Subcutaneous abdominal adipose tissue (tissue), 5 donors: Measurements from ENCODE around the gene OTP.

Experiments used
- H3K27ac ChIP-seq: one replicate; pipeline ENCODE4 v1.7.0; 2013; ENCODE audit warnings: low read depth, mild to moderate bottlenecking, inconsistent platforms, low read length, moderate library complexity
- H3K27me3 ChIP-seq, 5 donors: one replicate each; pipeline ENCODE4 v1.7.0; 2013; ENCODE audit warnings: low read length in 5 of 5, inconsistent platforms in 1 of 5; ENCODE audit not compliant: control insufficient read depth in 5 of 5, insufficient read depth in 4 of 5
- H3K36me3 ChIP-seq, 5 donors: one replicate each; pipeline ENCODE4 v1.7.0; 2013; ENCODE audit warnings: low read length in 5 of 5; ENCODE audit not compliant: control insufficient read depth in 5 of 5, insufficient read depth in 5 of 5
- H3K4me1 ChIP-seq, 5 donors: one replicate each; pipeline ENCODE4 v1.7.0; 2013; ENCODE audit warnings: low read length in 5 of 5, mild to moderate bottlenecking in 3 of 5, moderate library complexity in 1 of 5; ENCODE audit not compliant: control insufficient read depth in 5 of 5, insufficient read depth in 5 of 5
- H3K4me3 ChIP-seq, 5 donors: one replicate each; pipeline ENCODE4 v1.7.0; 2013; ENCODE audit warnings: low read length in 5 of 5, low read depth in 1 of 5
- H3K9ac ChIP-seq, 5 donors: one replicate each; pipeline ENCODE4 v1.7.0; 2013; ENCODE audit warnings: low read length in 5 of 5, mild to moderate bottlenecking in 4 of 5, moderate library complexity in 3 of 5
- H3K9me3 ChIP-seq, 5 donors: one replicate each; pipeline ENCODE4 v1.7.0; 2013; ENCODE audit warnings: low read length in 5 of 5; ENCODE audit not compliant: control insufficient read depth in 5 of 5
- donor health status: healthy.
- donor health status: healthy.
- donor health status: healthy.
- donor health status: healthy.
- donor health status: healthy.

The OTP gene

GRCh38 chr5:77640589-77641396 lies 2.3 kb upstream of the OTP start:
- Histone ChIP-seq H3K9ac (no peak overlapping the region), H3K4me3 (peak overlapping the region in 1 of 5 donors; percentile 20), H3K4me1 (peaks cover 4 to 54% (median 38%) of the 10 kb centered on the region in 5 donors)

DNA sequence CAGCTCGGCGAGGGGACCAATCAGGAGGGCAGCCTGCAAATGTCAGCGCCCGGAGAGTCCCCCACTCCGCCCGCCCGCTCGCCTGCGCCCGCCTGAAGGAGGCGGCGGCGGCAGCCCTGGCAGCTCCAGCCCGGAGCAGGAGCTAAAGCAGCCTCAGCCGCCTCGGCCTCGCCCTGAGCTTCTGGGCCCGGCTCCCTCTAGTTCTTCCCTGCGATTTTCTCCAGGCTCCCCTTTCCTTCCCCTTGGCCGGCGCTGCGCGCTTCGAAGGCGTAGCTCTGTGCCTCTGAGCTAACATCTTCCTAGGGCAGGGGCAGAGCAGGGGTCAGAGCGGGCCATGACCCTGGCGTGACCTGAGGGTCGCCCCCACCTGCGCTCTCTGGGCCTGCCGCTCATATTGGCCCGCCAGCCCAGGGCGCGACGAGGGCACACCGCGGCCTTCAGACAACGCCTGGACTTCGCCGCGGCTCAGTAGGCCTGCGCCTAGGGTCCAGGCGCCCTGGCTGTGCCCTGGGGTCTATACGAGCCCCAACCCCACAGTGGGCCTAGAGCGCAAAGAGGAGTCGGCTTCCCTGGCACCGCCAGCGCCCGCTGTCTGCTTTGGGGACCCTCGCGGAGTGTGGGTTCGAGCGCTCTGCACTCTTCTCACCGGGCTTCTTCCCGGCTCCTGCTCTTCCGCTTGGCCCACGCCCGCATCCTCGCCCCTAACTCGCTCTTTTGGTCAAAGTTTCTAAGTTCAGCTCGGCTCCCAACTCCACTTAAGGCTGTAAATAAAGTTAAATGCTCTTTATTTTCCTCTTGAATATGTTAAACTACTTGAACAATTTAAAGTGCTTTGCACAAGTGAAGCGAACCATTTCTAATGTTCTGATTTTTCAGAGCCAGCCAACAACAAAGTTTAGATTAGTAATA lies 504 bp upstream of the OTP start:
- Histone ChIP-seq H3K9ac (no peak overlapping the region), H3K4me1 (peaks cover 1 to 42% (median 26%) of the 10 kb centered on the region in 5 donors), H3K9me3 (peaks cover 0 to 3% (median 0%) of the 10 kb centered on the region in 5 donors), H3K27me3 (peaks cover 79 to 93% (median 86%) of the 10 kb centered on the region in 5 donors), H3K4me3 (peak overlapping the region in 1 of 5 donors; percentile 40), H3K36me3 (no peaks in the 10 kb centered on the region), H3K27ac (no peak overlapping the region)

More at GRCh38 chr5:77640589-77641396, 2.3 kb upstream of the OTP start:
- H3K27me3 ChIP-seq, result peaks cover 83 to 91% (median 91%) of the 10 kb centered on the region in 5 donors
- no peak overlapping the region for H3K27ac ChIP-seq
- no peaks in the 10 kb centered on the region for H3K9me3 ChIP-seq
- no peaks in the 10 kb centered on the region for H3K36me3 ChIP-seq

DNA sequence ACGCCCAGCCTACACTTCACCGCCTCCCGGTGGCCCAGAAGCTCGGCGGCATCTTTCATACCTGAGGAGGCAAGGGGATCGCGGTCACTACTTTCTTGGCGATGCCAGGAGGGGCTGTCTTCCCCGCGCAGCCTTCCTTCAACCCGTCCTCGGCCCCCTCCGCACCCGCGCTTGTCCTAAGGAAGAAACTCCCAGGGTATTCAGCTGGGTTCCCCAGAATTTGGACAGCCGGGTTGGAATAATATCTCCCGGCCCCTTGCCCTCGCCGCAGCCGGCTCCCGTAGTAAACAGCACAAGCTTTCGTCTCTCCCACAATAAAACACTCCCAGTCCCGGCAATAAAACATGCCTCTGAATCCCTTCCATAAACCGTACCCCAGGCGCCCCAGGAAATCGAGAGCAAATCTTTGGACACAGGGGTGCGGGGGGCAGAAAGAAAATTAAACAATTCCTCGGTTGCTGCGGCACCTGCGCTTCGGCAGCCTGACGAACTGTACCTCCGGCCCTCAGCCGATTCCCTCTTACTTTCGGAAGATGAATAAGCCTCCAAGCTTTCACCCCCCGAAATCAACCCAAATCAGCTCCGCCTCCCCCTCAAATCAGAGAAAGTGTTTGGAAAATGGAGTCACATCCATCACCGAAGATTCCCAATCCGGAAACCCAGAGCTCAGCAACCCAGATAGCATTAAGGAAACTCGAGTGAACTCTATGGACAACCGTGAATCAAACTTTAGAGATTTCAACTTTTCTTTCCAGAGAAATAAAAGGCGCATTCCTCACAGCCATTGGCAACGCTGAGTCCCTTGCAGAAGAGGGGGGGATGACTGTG lies 1.1 kb downstream of the OTP start:
- H3K27ac ChIP-seq, result no peak overlapping the region
- H3K27me3 ChIP-seq, result peaks cover 72 to 92% (median 85%) of the 10 kb centered on the region in 5 donors
- H3K4me3 ChIP-seq, result no peak overlapping the region
- peaks cover 1 to 34% (median 22%) of the 10 kb centered on the region in 5 donors for H3K4me1 ChIP-seq
- peaks cover 0 to 4% (median 3%) of the 10 kb centered on the region in 5 donors for H3K9me3 ChIP-seq
- H3K9ac ChIP-seq, result no peak overlapping the region
- no peaks in the 10 kb centered on the region for H3K36me3 ChIP-seq

DNA sequence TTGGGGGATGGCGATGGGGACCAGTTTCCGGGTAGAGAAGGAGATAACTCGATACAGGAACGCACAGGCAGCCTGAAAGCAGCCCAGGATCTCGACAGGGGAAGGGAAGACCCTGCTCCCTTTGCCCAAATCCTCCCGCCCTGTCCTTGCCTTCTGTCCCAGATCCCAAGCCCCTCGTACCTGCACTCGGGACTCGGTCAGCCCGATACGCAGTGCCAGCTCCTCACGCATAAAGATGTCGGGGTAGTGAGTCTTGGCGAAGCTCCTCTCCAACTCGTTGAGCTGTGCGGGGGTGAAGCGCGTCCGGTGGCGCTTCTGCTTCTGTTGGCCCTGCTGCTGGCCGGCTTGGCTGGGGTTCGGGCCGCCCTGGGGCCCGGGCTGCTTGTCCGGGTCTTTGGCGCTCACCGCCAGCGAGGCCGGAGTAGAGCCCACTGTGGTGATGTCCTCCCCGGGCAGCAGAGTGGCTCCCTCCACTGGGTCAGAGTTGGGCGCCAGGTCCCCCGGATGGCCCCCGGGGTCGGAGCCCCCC lies 1.8 kb downstream of the OTP start:
- no peak overlapping the region for H3K9ac ChIP-seq
- H3K9me3 ChIP-seq, result peaks cover 0 to 5% (median 3%) of the 10 kb centered on the region in 5 donors
- H3K4me3 ChIP-seq, result no peak overlapping the region
- no peaks in the 10 kb centered on the region for H3K36me3 ChIP-seq
- no peak overlapping the region for H3K27ac ChIP-seq
- peaks cover 1 to 34% (median 22%) of the 10 kb centered on the region in 5 donors for H3K4me1 ChIP-seq
- peaks cover 71 to 92% (median 84%) of the 10 kb centered on the region in 5 donors for H3K27me3 ChIP-seq

DNA sequence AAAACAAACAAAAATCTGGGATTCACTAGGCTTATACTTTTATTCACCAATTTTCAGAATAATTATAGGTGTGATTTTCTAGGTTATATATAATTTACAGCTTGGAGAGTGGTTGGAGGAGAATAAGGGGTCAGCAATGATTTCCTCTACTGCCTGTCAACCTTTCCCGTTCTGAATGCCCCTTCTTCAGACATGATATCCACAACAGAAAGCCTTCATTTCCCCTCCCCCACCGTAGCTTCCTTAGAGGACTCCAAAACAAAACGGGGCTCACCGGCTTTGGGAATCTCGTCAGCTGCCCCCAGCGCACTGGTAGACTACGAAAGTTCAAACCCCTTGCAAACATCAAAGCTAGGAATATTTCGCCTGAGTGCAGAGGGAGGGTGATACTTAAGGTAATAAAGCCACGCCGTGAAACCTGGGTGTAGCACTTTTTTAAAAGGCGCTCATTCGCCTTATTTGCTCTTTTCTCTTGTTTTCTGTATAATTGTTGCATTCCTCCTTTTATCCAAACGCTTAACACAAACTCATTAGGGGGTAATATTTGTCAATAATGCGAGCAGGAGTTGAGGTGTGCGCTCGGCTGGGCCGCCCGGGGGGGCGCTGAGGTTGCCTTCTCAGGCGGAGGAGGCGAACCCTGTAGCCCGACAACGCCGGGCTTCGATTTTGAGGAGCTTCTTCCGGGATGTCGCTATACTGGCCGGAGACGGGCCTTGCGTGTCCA lies 2.4 kb downstream of the OTP start:
- H3K9ac ChIP-seq, result no peak overlapping the region
- H3K27me3 ChIP-seq, result peaks cover 69 to 90% (median 84%) of the 10 kb centered on the region in 5 donors
- no peak overlapping the region for H3K27ac ChIP-seq
- peaks cover 0 to 5% (median 3%) of the 10 kb centered on the region in 5 donors for H3K9me3 ChIP-seq
- H3K4me3 ChIP-seq, result no peak overlapping the region
- peaks cover 2 to 37% (median 24%) of the 10 kb centered on the region in 5 donors for H3K4me1 ChIP-seq
- no peaks in the 10 kb centered on the region for H3K36me3 ChIP-seq

DNA sequence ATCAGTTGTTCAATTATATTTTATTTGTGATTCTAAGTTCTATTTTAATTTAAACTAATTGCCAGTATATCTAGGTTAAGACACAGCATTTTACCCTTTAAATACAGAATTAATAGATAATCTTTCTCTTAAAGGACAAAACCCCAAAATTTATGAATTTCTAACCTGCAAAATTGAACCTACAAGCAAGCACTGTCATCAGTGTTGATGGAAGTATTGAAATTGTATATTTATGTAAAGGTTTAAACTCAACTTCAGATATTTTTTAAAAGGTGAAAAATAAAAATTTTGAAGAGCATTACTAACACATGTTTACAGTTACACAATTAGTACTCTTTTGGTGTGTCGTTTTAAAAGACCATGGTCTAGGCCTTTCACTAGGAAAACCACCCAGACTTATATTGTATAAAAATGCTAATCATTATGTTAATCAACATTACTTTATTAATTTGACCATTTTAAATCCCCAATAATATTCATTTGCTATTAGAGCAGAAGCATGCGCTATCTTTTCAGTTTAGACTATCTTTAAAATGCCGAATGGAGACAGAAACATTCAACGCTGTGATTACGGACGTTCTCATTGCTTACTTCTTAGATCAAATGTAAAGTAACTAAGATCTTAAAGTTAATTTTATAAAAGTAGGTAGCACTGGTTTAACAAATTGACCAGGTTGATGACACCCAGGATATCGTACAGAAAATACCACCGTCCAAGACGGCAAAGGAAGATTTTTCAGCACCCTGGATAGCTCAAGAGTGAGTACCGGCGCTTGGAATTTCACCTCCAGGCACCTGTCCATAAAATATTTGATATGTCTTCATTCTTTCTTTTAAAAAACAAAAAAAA lies 3.2 kb downstream of the OTP start:
- H3K4me1 ChIP-seq, result peaks cover 6 to 38% (median 31%) of the 10 kb centered on the region in 5 donors
- H3K27ac ChIP-seq, result no peak overlapping the region
- no peak overlapping the region for H3K9ac ChIP-seq
- H3K9me3 ChIP-seq, result peaks cover 0 to 5% (median 3%) of the 10 kb centered on the region in 5 donors
- H3K36me3 ChIP-seq, result no peaks in the 10 kb centered on the region
- peaks cover 64 to 90% (median 84%) of the 10 kb centered on the region in 5 donors for H3K27me3 ChIP-seq
- H3K4me3 ChIP-seq, result no peak overlapping the region

DNA sequence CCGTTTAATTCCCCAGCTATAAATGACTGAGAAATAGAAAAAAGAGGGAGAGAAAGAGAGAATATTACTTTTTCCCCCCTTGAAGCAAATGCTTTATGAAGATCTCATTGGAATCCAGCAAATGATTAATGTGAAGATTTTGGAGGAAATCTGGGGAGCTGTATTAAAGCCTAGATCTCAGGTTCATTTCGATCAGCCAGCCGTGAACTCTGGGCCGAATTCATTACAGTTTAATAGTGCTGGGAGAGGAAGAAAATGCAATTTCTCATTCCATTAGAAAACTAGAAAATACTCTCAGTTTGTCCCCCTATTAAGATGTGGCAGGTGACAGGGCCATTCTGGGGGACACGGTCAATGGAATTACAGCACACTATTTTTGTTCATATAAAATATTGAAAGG lies 4.8 kb downstream of the OTP start:
- Histone ChIP-seq H3K27ac (no peak overlapping the region), H3K27me3 (peaks cover 55 to 89% (median 80%) of the 10 kb centered on the region in 5 donors), H3K36me3 (no peaks in the 10 kb centered on the region), H3K9me3 (peaks cover 0 to 5% (median 3%) of the 10 kb centered on the region in 5 donors), H3K4me1 (peaks cover 6 to 41% (median 39%) of the 10 kb centered on the region in 5 donors), H3K4me3 (no peak overlapping the region), H3K9ac (no peak overlapping the region)

DNA sequence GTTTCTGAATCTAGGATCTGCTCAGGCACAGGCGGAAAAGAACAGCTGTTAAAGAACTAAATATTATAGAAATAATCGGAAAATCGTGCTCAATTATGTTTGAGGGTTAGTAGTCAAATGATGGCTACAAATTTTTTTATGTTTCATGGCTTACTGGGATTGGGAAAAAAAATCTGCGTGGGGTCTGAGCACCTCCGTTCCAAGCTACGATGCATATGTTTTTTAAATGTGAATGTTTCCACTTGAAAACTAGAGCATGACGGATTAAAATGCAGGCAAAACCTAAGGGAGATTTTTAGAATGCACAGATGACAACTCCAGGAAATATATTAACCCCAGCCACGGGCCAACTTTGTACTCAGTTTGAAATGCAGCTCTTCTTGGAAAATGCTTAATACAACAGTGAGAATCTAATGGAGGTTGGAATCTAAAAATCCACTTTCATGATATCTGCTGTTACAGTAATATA lies 5.3 kb downstream of the OTP start:
- H3K4me3 ChIP-seq, result no peak overlapping the region
- no peaks in the 10 kb centered on the region for H3K36me3 ChIP-seq
- no peak overlapping the region for H3K27ac ChIP-seq
- H3K9me3 ChIP-seq, result peaks cover 0 to 6% (median 3%) of the 10 kb centered on the region in 5 donors
- H3K27me3 ChIP-seq, result peaks cover 52 to 86% (median 79%) of the 10 kb centered on the region in 5 donors
- H3K4me1 ChIP-seq, result peaks cover 6 to 40% (median 36%) of the 10 kb centered on the region in 5 donors
- H3K9ac ChIP-seq, result no peak overlapping the region
